WTC11 (cell line): ENCODE measurements around the gene TACR1. TPM values are rescaled to one million over a fixed set of nuclear protein-coding genes. Genes with fewer than 3 reads are reported as not detected.

Source experiments
- ATAC-seq: fragments of 200-7000 bp; cut with Tn5 transposase; 2 replicates; pipeline ENCODE4 v1.10.0; 2021; ENCODE audit warnings: mild to moderate bottlenecking, moderate library complexity
- CTCF ChIA-PET: fragments of 300-600 bp; sonication (Branson Sonifier 250); formaldehyde crosslinking; loops from one replicate; lab custom pipeline; 2021; ENCODE audit warnings: antibody characterized with exemption; lab: Charles Lee
- POLR2A ChIA-PET: fragments of 350-600 bp; sonication (Branson Sonifier 250); formaldehyde crosslinking; loops from one replicate; lab custom pipeline; 2021; ENCODE audit warnings: antibody characterized with exemption; lab: Charles Lee
- DNase-seq: peaks from one replicate; pipeline ENCODE4 v3.0.0; 2021; ENCODE audit warnings: low spot score
- H3K27ac Mint-ChIP-seq: 2 replicates; pipeline ENCODE4 v1.8.0; 2021; ENCODE audit warnings: mixed read lengths
- H3K27me3 Mint-ChIP-seq: 2 replicates; pipeline ENCODE4 v1.8.0; 2021; ENCODE audit warnings: low read depth, mild to moderate bottlenecking, moderate library complexity, mixed read lengths
- H3K36me3 Mint-ChIP-seq: 2 replicates; pipeline ENCODE4 v1.8.0; 2021; ENCODE audit warnings: mixed read lengths
- H3K4me1 Mint-ChIP-seq: 2 replicates; pipeline ENCODE4 v1.8.0; 2022; ENCODE audit warnings: mixed read lengths
- H3K4me3 Mint-ChIP-seq: 2 replicates; pipeline ENCODE4 v1.8.0; 2021; ENCODE audit warnings: mild to moderate bottlenecking, moderate library complexity, mixed read lengths
- H3K9me3 Mint-ChIP-seq: 2 replicates; pipeline ENCODE4 v1.8.0; 2021; ENCODE audit warnings: mixed read lengths
- ELF4 ChIP-seq: sonication (generic); formaldehyde crosslinking; IDR thresholded peaks from 2 replicates; pipeline ENCODE4 v1.8.1; 2022; ENCODE audit warnings: low read depth, mild to moderate bottlenecking, moderate library complexity, missing genetic modification reagents
- EMX1 ChIP-seq: fragments of 250-450 bp; sonication (Bioruptor Pico); IDR thresholded peaks from 2 replicates; pipeline ENCODE4 v1.8.0; 2021; ENCODE audit warnings: mild to moderate bottlenecking
- IRF2 ChIP-seq: sonication (generic); formaldehyde crosslinking; IDR thresholded peaks from 2 replicates; pipeline ENCODE4 v1.8.0; 2022; ENCODE audit warnings: low read depth, missing genetic modification reagents, borderline replicate concordance
- JUN ChIP-seq: sonication (generic); formaldehyde crosslinking; IDR thresholded peaks from 2 replicates; pipeline ENCODE4 v1.8.0; 2023; ENCODE audit warnings: mild to moderate bottlenecking, missing genetic modification reagents
- NR1H2 ChIP-seq: sonication (generic); formaldehyde crosslinking; IDR thresholded peaks from 2 replicates; pipeline ENCODE4 v1.9.0; 2021; ENCODE audit warnings: mild to moderate bottlenecking, moderate library complexity, missing genetic modification reagents
- TEAD1 ChIP-seq: sonication (generic); formaldehyde crosslinking; IDR thresholded peaks from 2 replicates; pipeline ENCODE4 v1.8.0; 2022; ENCODE audit warnings: mild to moderate bottlenecking, missing genetic modification reagents
- ZNF121 ChIP-seq: sonication (generic); formaldehyde crosslinking; IDR thresholded peaks from 2 replicates; pipeline ENCODE4 v1.8.0; 2023; ENCODE audit warnings: missing genetic modification reagents
- ZNF263 ChIP-seq: sonication (generic); formaldehyde crosslinking; IDR thresholded peaks from 2 replicates; pipeline ENCODE4 v1.8.1; 2022; ENCODE audit warnings: low read depth, mild to moderate bottlenecking, moderate library complexity, missing genetic modification reagents
- total RNA-seq: library from RNA; stranded (reverse); gene quantifications from 3 replicates; pipeline ENCODE4 v1.2.3, GENCODE V29; 2021
- TF ChIP-seq, protein P1 (sequence below): fragments of 250-450 bp; sonication (Bioruptor Pico); IDR thresholded peaks from 2 replicates; pipeline ENCODE4 v1.9.0; 2021; ENCODE audit warnings: moderate library complexity, mild to moderate bottlenecking, inconsistent platforms, borderline replicate concordance
- TF ChIP-seq, protein P2 (sequence below): sonication (generic); formaldehyde crosslinking; IDR thresholded peaks from 2 replicates; pipeline ENCODE4 v1.8.0; 2022; ENCODE audit warnings: mild to moderate bottlenecking, missing genetic modification reagents
- TF ChIP-seq, protein P3 (sequence below): sonication (generic); formaldehyde crosslinking; IDR thresholded peaks from 2 replicates; pipeline ENCODE4 v1.8.1; 2022; ENCODE audit warnings: low read depth, mild to moderate bottlenecking, moderate library complexity, missing genetic modification reagents, borderline replicate concordance
- TF ChIP-seq, protein P4 (sequence below): sonication (generic); formaldehyde crosslinking; IDR thresholded peaks from 2 replicates; pipeline ENCODE4 v1.8.1; 2023; ENCODE audit warnings: mild to moderate bottlenecking, missing genetic modification reagents, moderate library complexity
- TF ChIP-seq, protein P5 (sequence below): fragments of 250-450 bp; sonication (Bioruptor Pico); IDR thresholded peaks from 2 replicates; pipeline ENCODE4 v1.9.0; 2021; ENCODE audit warnings: mild to moderate bottlenecking
- TF ChIP-seq, protein P6 (sequence below): fragments of 200-600 bp; IDR thresholded peaks from 2 replicates; pipeline ENCODE4 v1.8.0; 2022; ENCODE audit warnings: antibody characterized with exemption

The TACR1 gene
- total RNA-seq, 1 experiment from 2014 or later = 0.13 TPM

DNA sequence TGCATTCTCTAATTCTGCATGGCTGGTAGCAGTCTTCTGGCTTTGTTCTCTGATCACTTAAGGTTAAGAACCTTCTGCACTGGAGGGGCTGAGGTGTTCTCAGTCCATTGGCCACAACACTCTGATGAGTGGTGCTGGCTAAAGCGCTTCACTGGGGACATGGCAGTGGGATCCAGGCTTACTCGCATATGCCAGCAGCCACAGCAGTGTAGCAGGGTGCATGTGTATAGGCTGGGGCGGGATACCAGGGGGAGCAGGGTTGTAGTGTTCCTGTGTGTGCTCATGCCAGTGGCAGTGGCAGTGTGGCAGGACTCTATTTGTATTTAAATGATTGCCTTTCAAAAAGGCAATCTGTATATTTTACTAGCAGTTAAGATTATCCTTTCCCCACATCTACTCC, 11.1 kb upstream of the TACR1 start:
- DNase-seq = no peak
- ATAC-seq = peak; percentile 51
- ChIA-PET CTCF (interaction anchor here (1.5 kb wide), 1 partner anchor 10 kb away, joined by 3 read pairs; no protein-coding TSS in a partner anchor), POLR2A (no interaction called here)
- Mint-ChIP-seq H3K27ac (no peak overlapping the region), H3K4me3 (no peak overlapping the region), H3K27me3 (no peaks in the 10 kb centered on the region; the same call in 1 of the 2 replicates), H3K4me1 (peaks cover 33% of the 10 kb centered on the region), H3K9me3 (no peaks in the 10 kb centered on the region), H3K36me3 (no peaks in the 10 kb centered on the region)
- no peak for TF ChIP-seq EMX1 (CRISPR knock-in tag)
- TF ChIP-seq ZNF121 (CRISPR knock-in tag) = peak; percentile 34; the same call in 1 of the 2 replicates

DNA sequence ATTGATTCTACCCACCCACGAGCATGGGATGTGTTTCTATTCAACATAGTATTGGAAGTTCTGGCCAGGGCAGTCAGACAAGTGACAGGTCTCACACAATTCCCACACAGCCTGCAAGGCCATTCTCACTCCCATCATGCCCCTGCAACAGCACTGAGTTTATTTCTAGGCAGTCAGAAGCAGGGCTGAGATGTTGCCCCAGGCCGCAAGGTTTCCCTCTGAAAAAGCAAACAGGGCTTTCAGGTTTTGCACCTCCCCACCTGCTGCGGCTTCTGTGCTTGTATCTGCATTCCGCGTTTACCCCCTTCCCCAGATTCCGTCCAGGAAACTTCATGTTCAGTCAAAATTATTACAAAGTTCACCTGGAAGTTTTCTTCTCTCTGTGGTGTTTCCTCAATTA, 9.4 kb upstream of the TACR1 start:
- Mint-ChIP-seq H3K36me3 (no peaks in the 10 kb centered on the region), H3K27ac (no peak overlapping the region), H3K9me3 (no peaks in the 10 kb centered on the region), H3K4me1 (peaks cover 32% of the 10 kb centered on the region), H3K27me3 (no peaks in the 10 kb centered on the region; the same call in 1 of the 2 replicates), H3K4me3 (no peak overlapping the region)
- CTCF ChIA-PET = no interaction called here
- POLR2A ChIA-PET = no interaction called here
- ATAC-seq = peak; percentile 67
- DNase-seq = peak; percentile 20
- TF ChIP-seq ELF4 (CRISPR knock-in tag) (no peak), IRF2 (CRISPR knock-in tag) (no peak), NR1H2 (CRISPR knock-in tag) (no peak), ZNF263 (CRISPR knock-in tag) (no peak), TEAD1 (CRISPR knock-in tag) (no peak), JUN (CRISPR knock-in tag) (no peak)
- TF ChIP-seq, protein P1, sequence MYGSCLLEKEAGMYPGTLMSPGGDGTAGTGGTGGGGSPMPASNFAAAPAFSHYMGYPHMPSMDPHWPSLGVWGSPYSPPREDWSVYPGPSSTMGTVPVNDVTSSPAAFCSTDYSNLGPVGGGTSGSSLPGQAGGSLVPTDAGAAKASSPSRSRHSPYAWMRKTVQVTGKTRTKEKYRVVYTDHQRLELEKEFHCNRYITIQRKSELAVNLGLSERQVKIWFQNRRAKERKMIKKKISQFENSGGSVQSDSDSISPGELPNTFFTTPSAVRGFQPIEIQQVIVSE (CRISPR knock-in tag) = no peak
- TF ChIP-seq, protein P2, sequence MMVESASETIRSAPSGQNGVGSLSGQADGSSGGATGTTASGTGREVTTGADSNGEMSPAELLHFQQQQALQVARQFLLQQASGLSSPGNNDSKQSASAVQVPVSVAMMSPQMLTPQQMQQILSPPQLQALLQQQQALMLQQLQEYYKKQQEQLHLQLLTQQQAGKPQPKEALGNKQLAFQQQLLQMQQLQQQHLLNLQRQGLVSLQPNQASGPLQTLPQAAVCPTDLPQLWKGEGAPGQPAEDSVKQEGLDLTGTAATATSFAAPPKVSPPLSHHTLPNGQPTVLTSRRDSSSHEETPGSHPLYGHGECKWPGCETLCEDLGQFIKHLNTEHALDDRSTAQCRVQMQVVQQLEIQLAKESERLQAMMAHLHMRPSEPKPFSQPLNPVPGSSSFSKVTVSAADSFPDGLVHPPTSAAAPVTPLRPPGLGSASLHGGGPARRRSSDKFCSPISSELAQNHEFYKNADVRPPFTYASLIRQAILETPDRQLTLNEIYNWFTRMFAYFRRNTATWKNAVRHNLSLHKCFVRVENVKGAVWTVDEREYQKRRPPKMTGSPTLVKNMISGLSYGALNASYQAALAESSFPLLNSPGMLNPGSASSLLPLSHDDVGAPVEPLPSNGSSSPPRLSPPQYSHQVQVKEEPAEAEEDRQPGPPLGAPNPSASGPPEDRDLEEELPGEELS (CRISPR knock-in tag) = no peak
- TF ChIP-seq, protein P3, sequence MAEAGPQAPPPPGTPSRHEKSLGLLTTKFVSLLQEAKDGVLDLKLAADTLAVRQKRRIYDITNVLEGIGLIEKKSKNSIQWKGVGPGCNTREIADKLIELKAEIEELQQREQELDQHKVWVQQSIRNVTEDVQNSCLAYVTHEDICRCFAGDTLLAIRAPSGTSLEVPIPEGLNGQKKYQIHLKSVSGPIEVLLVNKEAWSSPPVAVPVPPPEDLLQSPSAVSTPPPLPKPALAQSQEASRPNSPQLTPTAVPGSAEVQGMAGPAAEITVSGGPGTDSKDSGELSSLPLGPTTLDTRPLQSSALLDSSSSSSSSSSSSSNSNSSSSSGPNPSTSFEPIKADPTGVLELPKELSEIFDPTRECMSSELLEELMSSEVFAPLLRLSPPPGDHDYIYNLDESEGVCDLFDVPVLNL (CRISPR knock-in tag) = no peak
- TF ChIP-seq, protein P4, sequence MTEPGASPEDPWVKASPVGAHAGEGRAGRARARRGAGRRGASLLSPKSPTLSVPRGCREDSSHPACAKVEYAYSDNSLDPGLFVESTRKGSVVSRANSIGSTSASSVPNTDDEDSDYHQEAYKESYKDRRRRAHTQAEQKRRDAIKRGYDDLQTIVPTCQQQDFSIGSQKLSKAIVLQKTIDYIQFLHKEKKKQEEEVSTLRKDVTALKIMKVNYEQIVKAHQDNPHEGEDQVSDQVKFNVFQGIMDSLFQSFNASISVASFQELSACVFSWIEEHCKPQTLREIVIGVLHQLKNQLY = no peak
- TF ChIP-seq, protein P5, sequence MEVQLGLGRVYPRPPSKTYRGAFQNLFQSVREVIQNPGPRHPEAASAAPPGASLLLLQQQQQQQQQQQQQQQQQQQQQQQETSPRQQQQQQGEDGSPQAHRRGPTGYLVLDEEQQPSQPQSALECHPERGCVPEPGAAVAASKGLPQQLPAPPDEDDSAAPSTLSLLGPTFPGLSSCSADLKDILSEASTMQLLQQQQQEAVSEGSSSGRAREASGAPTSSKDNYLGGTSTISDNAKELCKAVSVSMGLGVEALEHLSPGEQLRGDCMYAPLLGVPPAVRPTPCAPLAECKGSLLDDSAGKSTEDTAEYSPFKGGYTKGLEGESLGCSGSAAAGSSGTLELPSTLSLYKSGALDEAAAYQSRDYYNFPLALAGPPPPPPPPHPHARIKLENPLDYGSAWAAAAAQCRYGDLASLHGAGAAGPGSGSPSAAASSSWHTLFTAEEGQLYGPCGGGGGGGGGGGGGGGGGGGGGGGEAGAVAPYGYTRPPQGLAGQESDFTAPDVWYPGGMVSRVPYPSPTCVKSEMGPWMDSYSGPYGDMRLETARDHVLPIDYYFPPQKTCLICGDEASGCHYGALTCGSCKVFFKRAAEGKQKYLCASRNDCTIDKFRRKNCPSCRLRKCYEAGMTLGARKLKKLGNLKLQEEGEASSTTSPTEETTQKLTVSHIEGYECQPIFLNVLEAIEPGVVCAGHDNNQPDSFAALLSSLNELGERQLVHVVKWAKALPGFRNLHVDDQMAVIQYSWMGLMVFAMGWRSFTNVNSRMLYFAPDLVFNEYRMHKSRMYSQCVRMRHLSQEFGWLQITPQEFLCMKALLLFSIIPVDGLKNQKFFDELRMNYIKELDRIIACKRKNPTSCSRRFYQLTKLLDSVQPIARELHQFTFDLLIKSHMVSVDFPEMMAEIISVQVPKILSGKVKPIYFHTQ = no peak
- TF ChIP-seq, protein P6, sequence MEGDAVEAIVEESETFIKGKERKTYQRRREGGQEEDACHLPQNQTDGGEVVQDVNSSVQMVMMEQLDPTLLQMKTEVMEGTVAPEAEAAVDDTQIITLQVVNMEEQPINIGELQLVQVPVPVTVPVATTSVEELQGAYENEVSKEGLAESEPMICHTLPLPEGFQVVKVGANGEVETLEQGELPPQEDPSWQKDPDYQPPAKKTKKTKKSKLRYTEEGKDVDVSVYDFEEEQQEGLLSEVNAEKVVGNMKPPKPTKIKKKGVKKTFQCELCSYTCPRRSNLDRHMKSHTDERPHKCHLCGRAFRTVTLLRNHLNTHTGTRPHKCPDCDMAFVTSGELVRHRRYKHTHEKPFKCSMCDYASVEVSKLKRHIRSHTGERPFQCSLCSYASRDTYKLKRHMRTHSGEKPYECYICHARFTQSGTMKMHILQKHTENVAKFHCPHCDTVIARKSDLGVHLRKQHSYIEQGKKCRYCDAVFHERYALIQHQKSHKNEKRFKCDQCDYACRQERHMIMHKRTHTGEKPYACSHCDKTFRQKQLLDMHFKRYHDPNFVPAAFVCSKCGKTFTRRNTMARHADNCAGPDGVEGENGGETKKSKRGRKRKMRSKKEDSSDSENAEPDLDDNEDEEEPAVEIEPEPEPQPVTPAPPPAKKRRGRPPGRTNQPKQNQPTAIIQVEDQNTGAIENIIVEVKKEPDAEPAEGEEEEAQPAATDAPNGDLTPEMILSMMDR = no peak
